K562 (cell line): ENCODE measurements around the gene CDYL2. TPM values are rescaled to one million over a fixed set of nuclear protein-coding genes. Genes with fewer than 3 reads are reported as not detected.

Experiments used
- ATAC-seq: fragments of 200-7000 bp; cut with Tn5 transposase; 3 replicates; pipeline ENCODE4 v1.9.1; 2020; ENCODE audit warnings: moderate library complexity
- BruUV-seq: library from RNA; stranded (reverse); fragments of 400-500 nt; replicated peaks from 2 replicates; lab custom pipeline; 2021; lab: Mats Ljungman, UMichigan
- CTCF ChIA-PET: fragments of 300-600 bp; formaldehyde crosslinking; extraction: SDS; loops from one replicate; lab custom pipeline; 2021; ENCODE audit warnings: low intra/inter-chr PET ratio; lab: Yijun Ruan, JAX
- POLR2A ChIA-PET: fragments of 300-600, 350-650 bp; sonication (Branson Sonifier 250); formaldehyde crosslinking; extraction: SDS; loops from one replicate; lab custom pipeline; 2021; ENCODE audit warnings: antibody characterized with exemption, inconsistent platforms; lab: Yijun Ruan, JAX
- DNase-seq, 4 experiments: peaks; one replicate each; pipeline versions ENCODE4 v3.0.0 to v3.0.0-alpha.2; 2011 to 2018; ENCODE audit warnings: low spot score in 3 of 4, mixed read lengths in 3 of 4; ENCODE audit errors: extremely low read depth in 1 of 4
- FAIRE-seq: peaks from 2 replicates; lab custom pipeline; 2011; peaks lifted over from hg19 to GRCh38; lab: Jason Lieb, UNC
- H2AFZ ChIP-seq: 2 replicates; pipeline ENCODE4 v1.6.0; 2011; ENCODE audit warnings: low read depth, low read length, control low read depth, inconsistent platforms
- H3K27ac ChIP-seq: fragments of 200-600 bp; 3 replicates; pipeline ENCODE4 v1.8.0; 2011; ENCODE audit warnings: low read depth, mild to moderate bottlenecking, control low read depth, inconsistent platforms, low read length, moderate library complexity, mixed read lengths; ENCODE audit errors: extremely low read depth
- H3K27me3 ChIP-seq, 2 experiments: fragments of 300-600 bp in 1 of 2; 2 replicates in 1 of 2; 3 replicates in 1 of 2; pipeline versions ENCODE4 v1.6.0 to v1.8.0; 2011; ENCODE audit warnings: inconsistent platforms in 2 of 2, low read length in 2 of 2, mild to moderate bottlenecking in 1 of 2, mixed read lengths in 1 of 2, moderate library complexity in 1 of 2; ENCODE audit not compliant: control insufficient read depth in 2 of 2, insufficient read depth in 2 of 2
- H3K36me3 ChIP-seq: fragments of 300-600 bp; 3 replicates; pipeline ENCODE4 v1.8.0; 2011; ENCODE audit warnings: mild to moderate bottlenecking, low read length, inconsistent platforms; ENCODE audit not compliant: control insufficient read depth, insufficient read depth
- H3K4me1 ChIP-seq, 2 experiments: fragments of 200-600 bp in 1 of 2; replicated peaks in 1 of 2; 2 replicates in 1 of 2; 3 replicates in 1 of 2; pipeline versions ENCODE4 v1.5.1 to v1.8.0; 2011; ENCODE audit warnings: inconsistent platforms in 2 of 2, low read length in 2 of 2, mild to moderate bottlenecking in 1 of 2, mixed read lengths in 1 of 2, moderate library complexity in 1 of 2; ENCODE audit not compliant: control insufficient read depth in 2 of 2, insufficient read depth in 2 of 2
- H3K4me2 ChIP-seq: 2 replicates; pipeline ENCODE4 v1.6.1; 2011; ENCODE audit warnings: low read length, control low read depth, inconsistent platforms, mixed read lengths; ENCODE audit not compliant: insufficient read depth
- H3K4me3 ChIP-seq: fragments of 200-600 bp; sonication (generic), shearing (Covaris generic); 2 replicates; pipeline ENCODE4 v1.5.1; 2016; ENCODE audit warnings: control low read depth, inconsistent platforms
- H3K79me2 ChIP-seq: fragments of 200-600 bp; 3 replicates; pipeline ENCODE4 v1.8.0; 2011; ENCODE audit warnings: low read length, inconsistent platforms; ENCODE audit not compliant: control insufficient read depth, insufficient read depth
- H3K9ac ChIP-seq, 2 experiments: 2 replicates each; pipeline versions ENCODE4 v1.6.0 to v1.6.1; 2011; ENCODE audit warnings: low read depth in 2 of 2, low read length in 2 of 2, control low read depth in 1 of 2, inconsistent platforms in 1 of 2, mild to moderate bottlenecking in 1 of 2, mixed read lengths in 1 of 2; ENCODE audit not compliant: insufficient read depth in 1 of 2
- H3K9me1 ChIP-seq: one replicate; pipeline ENCODE4 v1.6.0; 2011; ENCODE audit warnings: inconsistent platforms, mild to moderate bottlenecking, low read length, moderate library complexity; ENCODE audit not compliant: control insufficient read depth, insufficient read depth
- H3K9me3 ChIP-seq: replicated peaks from 2 replicates; pipeline ENCODE4 v1.5.1; 2011; ENCODE audit warnings: low read depth, low read length, inconsistent platforms; ENCODE audit not compliant: control insufficient read depth, insufficient read depth
- H4K20me1 ChIP-seq: replicated peaks from 2 replicates; pipeline ENCODE4 v1.6.1; 2011; ENCODE audit warnings: low read length, inconsistent platforms, mixed read lengths; ENCODE audit not compliant: control insufficient read depth, insufficient read depth
- ASH1L ChIP-seq: fragments of 450-650 bp; IDR thresholded peaks from 2 replicates; pipeline ENCODE4 v1.6.1; 2018; ENCODE audit warnings: borderline replicate concordance, mild to moderate bottlenecking, low read depth; ENCODE audit not compliant: partially characterized antibody
- CBX1 ChIP-seq: sonication (generic); IDR thresholded peaks from 2 replicates; pipeline ENCODE4 v1.6.1; 2016; ENCODE audit warnings: antibody characterized with exemption, low read depth, mild to moderate bottlenecking
- DACH1 ChIP-seq: fragments of 450-650 bp; IDR thresholded peaks from 2 replicates; pipeline ENCODE4 v1.6.1; 2018; ENCODE audit not compliant: partially characterized antibody
- ETS2 ChIP-seq: IDR thresholded peaks from 2 replicates; pipeline ENCODE4 v1.6.1; 2016; ENCODE audit warnings: borderline replicate concordance, missing genetic modification characterization, mild to moderate bottlenecking, moderate library complexity, missing compliant biosample characterization; ENCODE audit not compliant: poor library complexity, severe bottlenecking
- HLTF ChIP-seq: fragments of 450-650 bp; IDR thresholded peaks from 2 replicates; pipeline ENCODE4 v1.6.1; 2016
- MYNN ChIP-seq, 2 experiments: sonication (generic); formaldehyde crosslinking in 1 of 2; IDR thresholded peaks; 2 replicates each; pipeline versions ENCODE4 v1.5.0 to v1.6.1; 2016 to 2020; ENCODE audit warnings: antibody characterized with exemption in 1 of 2, missing genetic modification reagents in 1 of 2
- RBM34 ChIP-seq: fragments of 200-400 bp; formaldehyde crosslinking; IDR thresholded peaks from 2 replicates; pipeline ENCODE4 v1.6.1; 2018; ENCODE audit warnings: low read length, borderline replicate concordance; ENCODE audit not compliant: insufficient read depth
- ZHX1 ChIP-seq: fragments of 150-350 bp; conservative IDR thresholded peaks from 2 replicates; pipeline ENCODE4 v1.6.1; 2014; ENCODE audit warnings: low read length
- ZNF23 ChIP-seq: fragments of 250-450 bp; sonication (Bioruptor Pico); IDR thresholded peaks from 2 replicates; pipeline ENCODE4 v1.4.0; 2020; ENCODE audit warnings: mild to moderate bottlenecking
- ZNF253 ChIP-seq: fragments of 250-450 bp; sonication (Bioruptor Pico); conservative IDR thresholded peaks from 2 replicates; pipeline ENCODE4 v1.6.1; 2021; ENCODE audit warnings: mild to moderate bottlenecking
- ZNF707 ChIP-seq: fragments of 250-450 bp; sonication (Bioruptor Pico); conservative IDR thresholded peaks from 2 replicates; pipeline ENCODE4 v1.8.0; 2022; ENCODE audit warnings: inconsistent platforms, mild to moderate bottlenecking, moderate library complexity
- WGBS: fragments of 100-300 bp; shearing (Covaris generic); methylation state at CpG from one replicate; pipeline ENCODE4 v1.1.6; 2016; ENCODE audit warnings: low coverage, mixed read lengths; ENCODE audit not compliant: insufficient coverage; ENCODE audit errors: missing lambda C conversion rate; 5-methylcytosine and 5-hydroxymethylcytosine counted together
- in situ Hi-C: fragments of 300-500 bp; cut with MboI; formaldehyde crosslinking; loops from 4 replicates; pipeline ENCODE4 v1.15.0; 2018; ENCODE audit warnings: inconsistent platforms, mixed read lengths
- intact Hi-C: fragments of 100-400 bp; cut with micrococcal nuclease; formaldehyde crosslinking; loops from 2 replicates; pipeline ENCODE4 v1.14.2; 2022
- polyA plus RNA-seq, 8 experiments: library from polyadenylated mRNA; depleted of rRNA in 4 of 8; stranded (reverse) in 5 of 8; unstranded in 3 of 8; fragments of >200 nt; fragmentation: Nextera tagmentation in 2 of 8; fragmentation: Illumina TruSeq in 1 of 8; extraction: Ambion mirVana in 2 of 8; extraction: Trizol in 1 of 8; gene quantifications; 2 replicates each; pipeline versions ENCODE4 v1.2.1 to v1.2.3, GENCODE V29; 2011 to 2014; ENCODE audit warnings: inconsistent platforms in 1 of 8, missing spikeins in 1 of 8
- total RNA-seq, 7 experiments: library from RNA; depleted of rRNA in 6 of 7; stranded (reverse); fragments of >200 nt in 6 of 7; fragmentation: Illumina TruSeq in 2 of 7; extraction: Trizol in 2 of 7; gene quantifications; 2 replicates each; pipeline versions ENCODE4 v1.2.1 to v1.2.3, GENCODE V29; 2011 to 2021; ENCODE audit warnings: low replicate concordance in 1 of 7
- TF ChIP-seq, protein P1 (sequence below): fragments of 450-650 bp; formaldehyde crosslinking; IDR thresholded peaks from 2 replicates; pipeline ENCODE4 v1.4.0; 2020; ENCODE audit warnings: mild to moderate bottlenecking, mixed read lengths
- TF ChIP-seq, protein P2 (sequence below): IDR thresholded peaks from 2 replicates; pipeline ENCODE4 v1.6.1; 2014; ENCODE audit warnings: antibody characterized with exemption

CDYL2 gene
- total and polyA plus RNA-seq, 9 of the 15 experiments (the other 6 are each of a cell fraction or from before 2014, with no cell fraction given) = under 0.01 to 0.04 (median 0.01) TPM; not detected in 6

DNA sequence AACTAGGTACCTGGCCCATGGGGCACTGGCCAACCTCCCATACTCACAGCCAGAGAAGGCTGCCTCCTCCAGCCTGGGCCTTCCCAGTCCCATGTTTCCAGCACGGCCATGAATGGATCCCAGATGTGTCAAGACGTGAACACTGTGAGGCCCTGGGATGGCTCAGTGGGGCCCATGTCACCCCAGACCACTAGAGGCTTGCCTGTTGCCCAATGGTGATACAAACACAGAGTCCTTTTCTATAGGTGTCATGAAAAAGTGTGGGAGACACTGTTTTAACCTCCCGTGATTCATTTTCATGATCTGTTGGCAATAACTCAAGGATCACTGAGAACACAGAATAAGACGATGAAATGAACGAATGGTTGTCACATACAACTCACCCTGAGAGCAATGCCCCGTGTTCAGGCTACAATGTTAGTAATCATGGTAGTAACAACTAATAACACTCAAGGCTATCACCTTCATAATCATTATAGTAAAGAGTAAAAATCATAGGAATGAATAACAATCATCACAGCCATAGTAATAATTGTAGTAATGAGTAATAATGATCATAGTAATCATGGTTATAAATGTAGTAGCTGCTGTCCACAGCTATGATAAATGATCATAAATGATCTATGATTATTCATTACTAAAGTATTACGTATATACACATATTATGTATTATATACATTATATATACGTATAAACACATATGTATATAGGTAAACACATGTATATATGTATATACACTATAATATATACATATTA is 199.6 kb downstream of the CDYL2 start:
- POLR2A ChIA-PET = no interaction called here
- peaks cover 5 to 19% of the 10 kb centered on the region in 2 experiments; a peak in 4 of 5 replicates for H3K27me3 ChIP-seq
- WGBS = 2% methylated on average over 8 of the region's 8 CpGs
- in situ Hi-C loops (no loop called here), intact Hi-C loops (no loop called here)
- ATAC-seq = no peak
- no peaks in the 10 kb centered on the region for H3K79me2 ChIP-seq
- H3K4me3 ChIP-seq = no peak overlapping the region
- peak; percentile 42 for FAIRE-seq
- no peaks in the 10 kb centered on the region for H3K9me1 ChIP-seq
- no peak overlapping the region for H2AFZ ChIP-seq
- H3K4me1 ChIP-seq = no peaks in the 10 kb centered on the region
- H3K27ac ChIP-seq = no peak overlapping the region
- TF ChIP-seq ZNF23 (CRISPR knock-in tag) (no peak), ZHX1 (no peak), ETS2 (tag) (no peak), CBX1 (no peak), RBM34 (no peak), MYNN (IDR thresholded peaks at IDR 0.05) (no peak), MYNN (CRISPR knock-in tag; IDR thresholded peaks at IDR 0.05) (no peak), ASH1L (no peak), ZNF707 (CRISPR knock-in tag) (no peak), ZNF253 (CRISPR knock-in tag) (no peak), DACH1 (no peak), HLTF (no peak)
- TF ChIP-seq, protein P1, sequence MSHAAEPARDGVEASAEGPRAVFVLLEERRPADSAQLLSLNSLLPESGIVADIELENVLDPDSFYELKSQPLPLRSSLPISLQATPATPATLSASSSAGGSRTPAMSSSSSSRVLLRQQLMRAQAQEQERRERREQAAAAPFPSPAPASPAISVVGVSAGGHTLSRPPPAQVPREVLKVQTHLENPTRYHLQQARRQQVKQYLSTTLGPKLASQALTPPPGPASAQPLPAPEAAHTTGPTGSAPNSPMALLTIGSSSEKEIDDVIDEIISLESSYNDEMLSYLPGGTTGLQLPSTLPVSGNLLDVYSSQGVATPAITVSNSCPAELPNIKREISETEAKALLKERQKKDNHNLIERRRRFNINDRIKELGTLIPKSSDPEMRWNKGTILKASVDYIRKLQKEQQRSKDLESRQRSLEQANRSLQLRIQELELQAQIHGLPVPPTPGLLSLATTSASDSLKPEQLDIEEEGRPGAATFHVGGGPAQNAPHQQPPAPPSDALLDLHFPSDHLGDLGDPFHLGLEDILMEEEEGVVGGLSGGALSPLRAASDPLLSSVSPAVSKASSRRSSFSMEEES = no peak
- TF ChIP-seq, protein P2, sequence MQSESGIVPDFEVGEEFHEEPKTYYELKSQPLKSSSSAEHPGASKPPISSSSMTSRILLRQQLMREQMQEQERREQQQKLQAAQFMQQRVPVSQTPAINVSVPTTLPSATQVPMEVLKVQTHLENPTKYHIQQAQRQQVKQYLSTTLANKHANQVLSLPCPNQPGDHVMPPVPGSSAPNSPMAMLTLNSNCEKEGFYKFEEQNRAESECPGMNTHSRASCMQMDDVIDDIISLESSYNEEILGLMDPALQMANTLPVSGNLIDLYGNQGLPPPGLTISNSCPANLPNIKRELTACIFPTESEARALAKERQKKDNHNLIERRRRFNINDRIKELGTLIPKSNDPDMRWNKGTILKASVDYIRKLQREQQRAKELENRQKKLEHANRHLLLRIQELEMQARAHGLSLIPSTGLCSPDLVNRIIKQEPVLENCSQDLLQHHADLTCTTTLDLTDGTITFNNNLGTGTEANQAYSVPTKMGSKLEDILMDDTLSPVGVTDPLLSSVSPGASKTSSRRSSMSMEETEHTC = no peak
- TF ChIP-seq, all 486 proteins: peak for 0
- no TSS peak for BruUV-seq
- Histone ChIP-seq H4K20me1 (peaks cover 3% of the 10 kb centered on the region; the same call in 1 of the 2 replicates), H3K36me3 (no peaks in the 10 kb centered on the region), H3K9me3 (no peaks in the 10 kb centered on the region), H3K9ac (no peak overlapping the region), H3K4me2 (no peak overlapping the region)
- no peak for DNase-seq
- CTCF ChIA-PET = no interaction called here
